CD4-positive, alpha-beta T cell treated with Interleukin-15 for 4 hours (primary cell): ENCODE results near the gene TRIM49D1.
"Not testable (repeated sequence)": the region's sequence is repeated elsewhere in the genome, so short reads cannot be mapped to it uniquely, and the experiment has no call there.

ENCODE experiments used
- DNase-seq: peaks from one replicate; pipeline ENCODE4 v3.0.0-alpha.2; 2020; ENCODE audit warnings: low spot score

Gene TRIM49D1

DNA sequence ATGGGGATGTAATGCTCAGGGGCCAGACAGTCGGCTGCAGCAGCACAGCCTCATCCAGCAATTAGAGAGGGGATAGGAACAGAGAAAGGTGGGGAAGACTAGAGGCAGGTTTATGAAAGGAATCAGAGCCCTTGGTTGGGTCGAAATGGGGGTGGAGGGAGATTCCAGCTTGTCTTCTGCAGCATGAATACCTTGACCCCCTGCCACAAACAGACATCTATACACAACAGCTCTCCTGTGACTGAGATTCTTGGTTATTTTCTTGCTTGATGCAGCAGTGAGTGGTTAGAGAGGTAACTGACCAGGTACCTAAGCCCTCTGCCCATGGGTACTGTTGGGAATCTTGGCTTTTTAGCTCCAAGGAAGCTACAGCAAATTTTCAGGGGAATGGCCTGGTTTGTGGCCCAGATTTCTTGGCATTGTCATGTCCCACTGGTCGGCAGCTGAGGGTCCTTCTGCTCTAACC is at the start of gene TRIM49D1:
TRIM49D1 (minus strand) TSS at position 51 of the 466 bp plus-strand sequence. CDS start 4,535 bp downstream, outside the sequence.
- no peak for DNase-seq

DNA sequence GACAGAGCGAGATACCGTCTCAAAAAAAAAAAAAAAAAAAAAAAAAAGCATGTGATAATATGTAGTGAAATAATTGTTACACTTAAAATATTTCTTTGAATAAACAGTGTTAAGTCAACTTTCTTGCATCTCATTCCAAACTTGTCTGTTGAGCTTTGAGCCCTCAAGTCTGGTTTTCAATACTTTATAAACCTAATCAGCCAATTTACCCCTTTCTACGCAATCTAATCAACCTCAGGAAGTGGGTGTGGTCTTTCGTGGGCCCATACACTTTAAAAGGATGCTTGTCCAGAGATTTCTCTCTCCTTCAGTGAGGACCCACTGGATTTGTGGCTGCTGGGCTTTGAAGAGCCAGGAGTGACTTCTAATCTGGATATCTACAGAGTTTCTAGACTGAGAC is 43.7 kb upstream of the TRIM49D1 start, which contains the start of gene TRIM64:
TRIM64 (plus strand) TSS at position 301 of the 400 bp plus-strand sequence. CDS start 2,467 bp downstream, outside the sequence.
- not testable (repeated sequence) for DNase-seq

DNA sequence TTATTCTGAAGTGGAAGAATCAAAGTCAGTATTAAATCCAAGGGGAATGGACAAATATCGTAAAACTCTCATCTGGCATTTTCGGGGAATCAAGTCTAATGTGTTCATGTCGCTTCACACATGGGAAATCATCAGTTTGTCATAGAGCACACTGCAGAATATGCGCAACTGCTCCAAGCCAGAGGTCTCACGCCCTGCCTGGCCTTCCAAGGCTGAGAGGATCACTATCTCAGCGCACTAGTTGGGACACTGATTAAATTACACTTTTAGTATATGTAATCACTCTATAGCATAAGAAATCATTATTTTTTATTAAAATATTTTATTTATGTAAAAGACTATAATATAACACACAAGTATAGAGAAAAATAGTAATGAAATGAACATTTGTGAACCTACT is 38.8 kb upstream of the TRIM49D1 start:
- DNase-seq, result not testable (repeated sequence)

DNA sequence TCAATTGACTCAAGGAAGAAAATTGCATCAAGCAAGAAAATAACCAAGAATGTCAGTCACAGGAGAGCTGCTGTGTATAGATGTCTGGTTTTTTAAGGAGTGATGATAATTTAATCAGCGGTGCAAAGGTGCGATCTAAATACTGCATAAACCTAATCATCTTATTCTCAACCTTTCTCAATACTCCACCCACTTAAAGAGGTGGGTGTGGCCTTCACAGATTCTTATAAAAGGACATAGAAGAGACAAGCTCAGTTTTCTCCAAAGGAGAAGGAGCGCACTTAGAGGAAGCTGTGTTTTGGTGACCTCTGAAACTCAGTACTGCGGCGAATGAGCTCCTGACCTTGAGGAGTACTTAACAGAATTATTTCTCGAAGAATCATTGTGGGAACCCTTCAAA is 1.7 kb upstream of the TRIM49D1 start, which contains the start of gene TRIM49D2:
TRIM49D2 (plus strand) TSS at position 301 of the 400 bp plus-strand sequence. CDS start 2,698 bp downstream, outside the sequence.
- DNase-seq, result not testable (repeated sequence)

DNA sequence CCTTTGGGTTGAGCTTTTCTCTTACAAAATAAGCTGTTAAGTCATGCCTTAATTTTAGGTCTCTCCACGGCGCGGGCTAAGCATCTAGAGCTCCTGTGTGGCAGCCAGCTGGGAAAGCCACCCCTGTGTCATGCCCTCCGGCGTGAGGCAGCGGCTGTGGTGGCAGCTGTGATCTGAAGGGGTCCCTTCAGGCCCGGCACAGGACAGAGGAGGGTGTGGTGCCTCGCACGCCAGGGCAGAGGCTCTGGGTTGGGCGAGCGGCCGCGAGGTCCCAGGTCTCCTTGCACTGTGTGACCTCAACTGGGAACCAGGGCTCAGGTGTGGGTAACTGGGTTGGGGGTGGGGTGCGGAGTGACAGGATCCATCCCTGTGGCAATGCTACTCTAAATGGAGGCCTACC is 21.2 kb downstream of the TRIM49D1 start:
- not testable (repeated sequence) for DNase-seq

GRCh38 chr11:89893245-89893644 is 28.8 kb downstream of the TRIM49D1 start:
- DNase-seq, result not testable (repeated sequence)

DNA sequence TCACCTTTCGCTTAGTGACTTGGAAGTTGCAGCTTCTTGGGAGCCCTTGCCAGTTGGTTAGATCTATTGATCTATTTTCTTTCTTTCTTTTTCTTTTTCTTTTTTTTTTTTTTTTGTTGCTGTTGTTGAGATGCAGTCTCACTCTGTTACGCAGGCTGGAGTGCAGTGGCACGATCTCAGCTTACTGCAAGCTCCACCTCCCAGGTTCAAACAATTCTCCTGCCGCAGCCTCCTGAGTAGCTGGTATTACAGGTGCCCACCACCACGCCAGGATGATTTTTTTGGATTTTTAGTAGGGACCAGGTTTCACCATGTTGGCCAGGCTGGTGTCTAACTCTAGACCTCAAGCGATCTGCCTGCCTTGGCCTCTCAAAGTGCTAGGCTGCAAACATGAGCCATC is 44.5 kb downstream of the TRIM49D1 start:
- not testable (repeated sequence) for DNase-seq

DNA sequence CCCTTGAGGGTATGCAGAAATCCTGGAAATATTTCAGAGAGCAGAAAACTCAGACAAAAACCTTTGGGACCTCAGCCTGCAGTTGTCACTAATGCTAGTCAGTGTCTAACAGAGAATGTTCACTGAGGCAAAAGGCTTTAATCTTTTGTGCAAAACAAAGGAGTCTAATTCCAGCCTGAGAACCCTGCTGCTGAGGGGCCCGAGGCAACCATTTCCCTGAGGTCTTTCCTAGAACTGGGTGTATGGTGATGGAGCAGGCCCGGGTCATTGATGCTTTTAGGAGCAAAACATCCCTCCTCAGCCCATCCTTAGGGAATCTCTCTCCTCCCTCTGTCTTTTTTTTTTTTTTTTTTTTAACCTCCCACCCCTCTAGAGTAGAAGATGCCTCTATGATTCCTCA is 49.5 kb downstream of the TRIM49D1 start:
- DNase-seq, result not testable (repeated sequence)

DNA sequence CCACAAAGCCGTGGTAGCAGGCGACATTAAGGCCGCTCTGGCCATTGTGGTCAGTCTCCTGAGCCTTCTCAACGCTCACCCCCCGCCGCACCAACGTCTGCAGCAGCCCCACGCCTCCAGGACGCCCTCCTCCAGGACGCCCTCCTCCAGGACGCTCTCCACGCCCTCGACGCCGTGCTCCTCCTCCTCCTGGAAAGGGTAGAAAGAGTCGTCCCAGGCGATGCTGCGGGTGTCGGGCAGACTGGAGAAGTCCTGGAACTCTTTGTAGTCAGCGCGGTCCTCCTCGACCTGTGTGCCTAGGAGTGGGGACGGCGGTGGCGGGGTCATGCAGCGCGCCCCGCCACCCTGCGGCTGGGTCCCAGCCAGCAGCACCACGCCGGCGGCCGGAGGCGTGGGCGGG is 56.8 kb downstream of the TRIM49D1 start:
- DNase-seq, result not testable (repeated sequence)

DNA sequence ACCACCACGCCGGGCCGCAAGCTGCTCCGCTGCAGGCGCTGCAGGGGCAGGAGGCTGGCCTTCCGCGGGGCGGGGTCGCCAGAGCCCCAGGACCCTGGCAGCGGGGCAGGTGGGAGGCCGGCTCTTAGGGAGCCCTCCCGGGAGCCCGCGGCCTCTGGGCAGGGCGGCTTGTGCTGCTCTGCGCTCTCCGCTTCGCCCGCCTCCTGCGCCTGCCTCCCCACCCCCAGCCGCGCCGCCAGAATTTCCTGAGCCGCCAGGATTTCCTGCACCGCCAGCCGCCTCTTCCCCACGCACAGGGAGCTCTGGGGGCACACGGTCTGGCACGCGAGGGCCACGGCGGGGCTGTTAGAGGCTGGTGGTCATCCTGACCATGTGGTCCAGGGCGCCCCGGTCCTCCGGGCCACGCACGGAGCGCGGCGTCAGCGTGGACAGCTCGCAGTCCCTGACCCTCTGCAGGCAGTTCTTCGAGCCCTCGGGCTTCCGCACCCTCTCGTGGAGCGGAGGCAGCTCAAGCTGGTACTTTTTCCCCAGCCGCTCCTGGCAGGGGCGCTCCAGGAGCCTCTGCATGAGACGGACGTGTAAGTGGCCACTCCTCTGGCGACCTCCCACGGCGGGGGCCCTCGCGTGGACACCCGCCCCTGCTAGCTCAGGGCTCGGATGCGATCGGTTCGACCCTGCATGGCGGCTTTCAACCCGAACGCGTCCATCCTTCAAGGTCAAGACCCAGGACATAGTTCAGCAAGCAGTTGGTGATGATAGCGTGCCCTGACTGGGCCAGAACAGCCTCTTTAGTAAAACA is 57.9 kb downstream of the TRIM49D1 start:
- not testable (repeated sequence) for DNase-seq
